ENCODE results near the gene DTNBP1.

DNA sequence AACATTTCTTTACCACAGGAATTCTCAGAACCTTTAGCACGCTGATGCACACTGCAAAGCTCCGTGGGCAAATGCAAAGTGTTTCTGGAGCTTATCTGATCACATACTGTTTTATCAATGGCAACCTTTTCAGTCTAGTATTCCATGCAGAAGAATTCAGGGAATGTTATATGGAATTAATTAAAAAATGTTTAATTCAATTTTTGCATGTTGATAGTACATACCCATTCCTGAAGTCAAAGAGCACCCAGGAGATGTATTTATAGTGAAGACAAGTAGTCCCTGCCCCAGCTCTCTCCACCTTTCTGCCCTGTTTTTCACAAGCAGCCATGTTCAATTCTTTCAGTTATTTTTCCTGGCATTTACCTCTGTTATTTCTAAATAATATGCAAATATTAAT, 55.2 kb downstream of the DTNBP1 start:
- TF ChIP-seq CTCF (IDR thresholded peaks at IDR 0.05): no peak
- no peak for TF ChIP-seq POLR2A (IDR thresholded peaks at IDR 0.05)

Data from esophagus squamous epithelium (tissue), 4 donors.